Testis (tissue), 2 donors: ENCODE measurements around the gene RAP1GAP2.

Source experiments
- CTCF ChIP-seq, 3 experiments: fragments of 450-650 bp in 2 of 3; fragments of 200-600 bp in 1 of 3; sonication (generic) in 1 of 3; IDR thresholded peaks; one replicate each; pipeline ENCODE4 v1.5.1; 2016 to 2019; ENCODE audit warnings: antibody characterized with exemption in 3 of 3, mild to moderate bottlenecking in 2 of 3, moderate library complexity in 1 of 3
- POLR2A ChIP-seq: fragments of 450-650 bp; IDR thresholded peaks from one replicate; pipeline ENCODE4 v1.6.1; 2017; ENCODE audit warnings: antibody characterized with exemption, mild to moderate bottlenecking, moderate library complexity

GRCh38 chr17:3002538-3003295 lies 206.5 kb downstream of the RAP1GAP2 start:
- TF ChIP-seq CTCF (IDR thresholded peaks at IDR 0.05) (no peak), POLR2A (no peak)
